GM23338 (cell line): ENCODE measurements around the gene SMU1. TPM values are rescaled to one million over a fixed set of nuclear protein-coding genes. Genes with fewer than 3 reads are reported as not detected.

Source experiments
- ATAC-seq: fragments of 200-7000 bp; cut with Tn5 transposase; 3 replicates; pipeline ENCODE4 v1.9.1; 2020
- DNase-seq: peaks from one replicate; pipeline ENCODE4 v3.0.0-alpha.2; 2015; ENCODE audit warnings: low spot score
- H2AFZ ChIP-seq: fragments of 200-600 bp; sonication (generic); 2 replicates; pipeline ENCODE4 v1.8.0; 2016; ENCODE audit warnings: antibody characterized with exemption, mild to moderate bottlenecking, moderate library complexity
- H3F3A ChIP-seq: fragments of 200-600 bp; sonication (generic); replicated peaks from 2 replicates; pipeline ENCODE4 v1.8.0; 2017; ENCODE audit warnings: antibody characterized with exemption, mixed run types, low read depth
- H3K27ac ChIP-seq: fragments of 200-600 bp; sonication (generic); 2 replicates; pipeline ENCODE4 v1.6.1; 2016; ENCODE audit warnings: low read depth
- H3K27me3 ChIP-seq: fragments of 200-600 bp; sonication (generic); 2 replicates; pipeline ENCODE4 v1.8.0; 2016; ENCODE audit warnings: mild to moderate bottlenecking, mixed run types, moderate library complexity; ENCODE audit not compliant: insufficient read depth
- H3K36me3 ChIP-seq: fragments of 200-600 bp; sonication (generic); 2 replicates; pipeline ENCODE4 v1.8.0; 2016; ENCODE audit warnings: mild to moderate bottlenecking; ENCODE audit not compliant: insufficient read depth
- H3K4me1 ChIP-seq: fragments of 200-600 bp; sonication (generic); 2 replicates; pipeline ENCODE4 v1.8.0; 2016; ENCODE audit warnings: mild to moderate bottlenecking, moderate library complexity; ENCODE audit not compliant: insufficient read depth
- H3K4me2 ChIP-seq: fragments of 200-600 bp; sonication (generic); 2 replicates; pipeline ENCODE4 v1.7.1; 2017; ENCODE audit warnings: mixed run types
- H3K4me3 ChIP-seq: fragments of 200-600 bp; sonication (generic); 2 replicates; pipeline ENCODE4 v1.6.1; 2016; ENCODE audit warnings: mixed run types
- H3K79me2 ChIP-seq: fragments of 200-600 bp; sonication (generic); replicated peaks from 2 replicates; pipeline ENCODE4 v1.8.0; 2017; ENCODE audit warnings: mild to moderate bottlenecking; ENCODE audit not compliant: insufficient read depth
- H3K9me2 ChIP-seq: fragments of 200-600 bp; sonication (generic); 2 replicates; pipeline ENCODE4 v1.8.0; 2017; ENCODE audit not compliant: insufficient read depth
- H4K20me1 ChIP-seq: fragments of 200-600 bp; sonication (generic); replicated peaks from 2 replicates; pipeline ENCODE4 v1.8.0; 2017; ENCODE audit warnings: mild to moderate bottlenecking; ENCODE audit not compliant: insufficient read depth
- H3K27ac Mint-ChIP-seq: 2 replicates; pipeline ENCODE4 v1.8.0; 2020; ENCODE audit warnings: inconsistent platforms, mild to moderate bottlenecking, moderate library complexity, mixed read lengths
- H3K27me3 Mint-ChIP-seq: 3 replicates; pipeline ENCODE4 v1.8.0; 2022; ENCODE audit warnings: low read depth, mild to moderate bottlenecking, moderate library complexity, mixed read lengths, inconsistent platforms; ENCODE audit not compliant: insufficient read depth, poor library complexity
- H3K36me3 Mint-ChIP-seq: 3 replicates; pipeline ENCODE4 v1.8.0; 2021; ENCODE audit warnings: low read depth, mild to moderate bottlenecking, inconsistent platforms, moderate library complexity, mixed read lengths
- H3K4me1 Mint-ChIP-seq: 3 replicates; pipeline ENCODE4 v1.8.0; 2020; ENCODE audit warnings: mild to moderate bottlenecking, inconsistent platforms, mixed read lengths
- H3K4me3 Mint-ChIP-seq: 3 replicates; pipeline ENCODE4 v1.8.0; 2021; ENCODE audit warnings: moderate library complexity, mild to moderate bottlenecking, inconsistent platforms, mixed read lengths
- H3K9me3 Mint-ChIP-seq: 3 replicates; pipeline ENCODE4 v1.8.0; 2020; ENCODE audit warnings: moderate library complexity, mild to moderate bottlenecking, inconsistent platforms, mixed read lengths
- CREB1 ChIP-seq: fragments of 250-450 bp; sonication (Bioruptor Pico); IDR thresholded peaks from 2 replicates; pipeline ENCODE4 v1.5.0; 2020; ENCODE audit warnings: low read depth, mild to moderate bottlenecking, moderate library complexity
- CTCF ChIP-seq, 2 experiments: fragments of 200-600 bp in 1 of 2; sonication (generic) in 1 of 2; conservative IDR thresholded peaks; 2 replicates each; pipeline versions ENCODE4 v1.5.1 to v1.6.1; 2016 to 2017; ENCODE audit warnings: antibody characterized with exemption in 2 of 2, low read depth in 2 of 2, mild to moderate bottlenecking in 2 of 2, moderate library complexity in 1 of 2
- ETS1 ChIP-seq: IDR thresholded peaks from 2 replicates; pipeline ENCODE4 v1.6.1; 2016; ENCODE audit warnings: antibody characterized with exemption
- EZH2 ChIP-seq: fragments of 200-600 bp; sonication (generic); IDR thresholded peaks from one replicate; pipeline ENCODE4 v1.8.0; 2017; ENCODE audit warnings: antibody characterized with exemption, mild to moderate bottlenecking, low read depth; ENCODE audit not compliant: unreplicated experiment
- EZH2phosphoT487 ChIP-seq: fragments of 200-600 bp; sonication (generic); IDR thresholded peaks from one replicate; pipeline ENCODE4 v1.8.1; 2018; ENCODE audit warnings: antibody characterized with exemption; ENCODE audit not compliant: unreplicated experiment
- JUNB ChIP-seq: IDR thresholded peaks from one replicate; pipeline ENCODE4 v1.6.1; 2016; ENCODE audit warnings: antibody characterized with exemption; ENCODE audit not compliant: unreplicated experiment
- NANOG ChIP-seq: IDR thresholded peaks from 2 replicates; pipeline ENCODE4 v1.6.1; 2016; ENCODE audit warnings: antibody characterized with exemption, borderline replicate concordance
- POLR2AphosphoS5 ChIP-seq: IDR thresholded peaks from 2 replicates; pipeline ENCODE4 v1.6.1; 2016; ENCODE audit warnings: antibody characterized with exemption, low read depth
- REST ChIP-seq: IDR thresholded peaks from one replicate; pipeline ENCODE4 v1.6.1; 2018; ENCODE audit warnings: antibody characterized with exemption; ENCODE audit not compliant: unreplicated experiment
- STAT1 ChIP-seq: IDR thresholded peaks from one replicate; pipeline ENCODE4 v1.6.1; 2016; ENCODE audit warnings: antibody characterized with exemption; ENCODE audit not compliant: unreplicated experiment
- ZNF114 ChIP-seq: fragments of 250-450 bp; sonication (Bioruptor Pico); IDR thresholded peaks from 2 replicates; pipeline ENCODE4 v1.5.0; 2020; ENCODE audit warnings: mild to moderate bottlenecking, moderate library complexity
- ZNF331 ChIP-seq: fragments of 250-450 bp; sonication (Bioruptor Pico); IDR thresholded peaks from 2 replicates; pipeline ENCODE4 v1.5.0; 2020; ENCODE audit warnings: low read depth, mild to moderate bottlenecking, moderate library complexity
- ZNF462 ChIP-seq: fragments of 250-450 bp; sonication (Bioruptor Pico); IDR thresholded peaks from 2 replicates; pipeline ENCODE4 v1.5.0; 2020; ENCODE audit warnings: mild to moderate bottlenecking, moderate library complexity
- polyA plus RNA-seq: library from polyadenylated mRNA; unstranded; fragments of >200 nt; fragmentation: Nextera tagmentation; extraction: Ambion mirVana; gene quantifications from 2 replicates; pipeline ENCODE4 v1.2.1, GENCODE V29; 2016
- total RNA-seq: library from RNA; depleted of rRNA; stranded (reverse); fragments of >200 nt; shearing (Covaris generic); gene quantifications from 2 replicates; pipeline ENCODE4 v1.2.3, GENCODE V29; 2014

SMU1 gene
- total and polyA plus RNA-seq, 2 experiments from 2014 or later, result 14.3 to 23.8 TPM

DNA sequence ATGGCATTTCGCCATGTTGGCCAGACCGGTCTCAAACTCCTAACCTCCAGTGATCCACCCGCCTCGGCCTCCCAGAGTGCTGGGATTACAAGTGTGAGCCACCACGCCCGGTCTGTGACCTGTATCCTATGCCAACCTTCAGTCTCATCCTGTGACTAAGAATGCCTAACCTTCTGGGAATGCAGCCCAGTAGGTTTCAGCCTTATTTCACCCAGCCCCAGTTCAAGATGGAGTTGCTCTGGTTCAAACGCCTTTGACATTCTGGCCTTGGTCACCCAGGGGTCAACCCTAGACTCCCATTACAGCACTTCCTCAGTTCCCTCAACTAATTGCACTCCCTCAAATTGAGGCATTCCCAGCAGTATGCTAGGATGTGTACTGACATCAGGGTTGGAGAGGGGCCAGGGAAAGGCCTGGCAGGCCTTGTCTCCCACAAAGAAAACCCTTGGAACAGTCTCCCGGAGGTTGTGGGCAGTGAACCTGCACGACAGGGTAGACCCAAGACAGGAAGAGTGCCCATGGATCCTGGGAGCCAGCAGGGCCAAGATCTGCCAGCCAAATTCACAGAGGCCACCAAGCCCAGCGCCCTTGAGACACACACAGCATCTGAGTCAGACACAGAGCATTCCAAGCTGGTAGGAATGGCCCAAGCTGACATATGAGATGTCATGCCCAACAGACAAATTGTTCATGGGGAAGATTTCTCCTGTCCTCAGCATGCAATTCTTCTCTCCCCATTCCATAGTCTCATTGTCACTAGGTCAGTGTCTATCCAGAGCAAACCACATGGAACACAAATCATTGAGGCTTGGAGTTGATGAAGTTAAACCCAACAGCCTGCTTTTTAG, 24.9 kb upstream of the SMU1 start:
- Histone ChIP-seq H2AFZ (no peak overlapping the region), H3K27ac (no peak overlapping the region), H3K4me2 (no peak overlapping the region), H3K27me3 (no peaks in the 10 kb centered on the region), H3K79me2 (no peaks in the 10 kb centered on the region), H3K36me3 (no peaks in the 10 kb centered on the region), H3K9me2 (0 out of 2 replicates have a peak, but pooled peaks cover 9% of the 10 kb centered on the region), H3F3A (no peaks in the 10 kb centered on the region), H3K4me1 (no peaks in the 10 kb centered on the region; the same call in 1 of the 2 replicates), H4K20me1 (no peaks in the 10 kb centered on the region), H3K4me3 (no peak overlapping the region)
- Mint-ChIP-seq H3K9me3 (no peaks in the 10 kb centered on the region), H3K4me3 (no peak overlapping the region), H3K27ac (no peak overlapping the region), H3K36me3 (no peaks in the 10 kb centered on the region), H3K27me3 (peaks cover 5% of the 10 kb centered on the region), H3K4me1 (peaks cover 7% of the 10 kb centered on the region; the same call in 2 of the 3 replicates)
- TF ChIP-seq ZNF462 (no peak), CREB1 (no peak), NANOG (no peak), POLR2AphosphoS5 (no peak), ZNF331 (CRISPR knock-in tag) (no peak), ZNF114 (CRISPR knock-in tag) (no peak), EZH2 (no peak), JUNB (no peak), EZH2phosphoT487 (no peak), REST (no peak), ETS1 (no peak), CTCF (conservative IDR thresholded peaks at IDR 0.05; ENCODE audit: low read depth in 2 of 2) (no peak), STAT1 (no peak)
- DNase-seq, result no peak
- ATAC-seq, result no peak
